ENCODE measurements around the gene NOS3. TPM values are rescaled to one million over a fixed set of nuclear protein-coding genes. Genes with fewer than 3 reads are reported as not detected.

NOS3 gene
- total and polyA plus RNA-seq, 9 of the 15 experiments (the other 6 are each of a cell fraction or from before 2014, with no cell fraction given): 1.1 to 121 (median 23.6) TPM

DNA sequence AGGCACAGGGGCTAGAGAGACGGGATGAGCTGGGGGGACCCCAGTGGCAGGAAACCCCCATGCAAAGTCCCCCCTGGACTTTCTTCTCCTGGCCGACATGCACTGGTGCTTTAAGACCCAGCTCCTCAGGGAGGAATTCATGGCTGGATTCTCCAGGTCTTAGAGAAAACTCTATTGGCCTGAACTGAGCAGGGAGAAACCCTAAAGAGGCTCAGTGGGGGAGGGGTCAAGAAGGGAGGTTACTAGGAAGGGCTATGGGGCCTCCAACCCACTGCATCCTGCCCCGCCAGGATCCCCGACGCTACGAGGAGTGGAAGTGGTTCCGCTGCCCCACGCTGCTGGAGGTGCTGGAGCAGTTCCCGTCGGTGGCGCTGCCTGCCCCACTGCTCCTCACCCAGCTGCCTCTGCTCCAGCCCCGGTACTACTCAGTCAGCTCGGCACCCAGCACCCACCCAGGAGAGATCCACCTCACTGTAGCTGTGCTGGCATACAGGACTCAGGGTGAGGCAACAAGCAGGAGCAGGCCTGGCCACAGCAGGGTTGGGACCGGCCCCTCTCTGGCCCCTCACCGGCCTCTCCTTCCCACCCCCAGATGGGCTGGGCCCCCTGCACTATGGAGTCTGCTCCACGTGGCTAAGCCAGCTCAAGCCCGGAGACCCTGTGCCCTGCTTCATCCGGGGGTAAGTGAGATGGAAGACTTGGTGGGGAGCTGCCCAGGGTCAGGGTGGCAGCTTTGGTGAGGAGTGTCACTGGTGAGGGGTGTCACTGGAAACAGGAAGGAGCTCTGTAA, 19.7 kb downstream of the NOS3 start (continued):
- TF ChIP-seq ZNF143 (CRISPR knock-in tag; IDR thresholded peaks at IDR 0.05): no peak
- TF ChIP-seq SIRT6 (IDR thresholded peaks at IDR 0.05; ENCODE audit: low read depth, low read length): no peak
- no peak for TF ChIP-seq HNRNPK (IDR thresholded peaks at IDR 0.05; ENCODE audit: low read depth, low read length, poor library complexity, severe bottlenecking)
- TF ChIP-seq NR4A1 (CRISPR knock-in tag; IDR thresholded peaks at IDR 0.05): no peak; the same call in 1 of the 2 replicates
- peak; percentile 88 for TF ChIP-seq NR4A1 (tag; IDR thresholded peaks at IDR 0.05)
- TF ChIP-seq ZNF24 (IDR thresholded peaks at IDR 0.05): no peak
- no peak for TF ChIP-seq HOXB6 (CRISPR knock-in tag; IDR thresholded peaks at IDR 0.05; ENCODE audit: borderline replicate concordance)
- TF ChIP-seq MYNN (IDR thresholded peaks at IDR 0.05): peak; percentile 17; the same call in 1 of the 2 replicates
- TF ChIP-seq MYNN (CRISPR knock-in tag; IDR thresholded peaks at IDR 0.05): no peak
- TF ChIP-seq, protein P1, sequence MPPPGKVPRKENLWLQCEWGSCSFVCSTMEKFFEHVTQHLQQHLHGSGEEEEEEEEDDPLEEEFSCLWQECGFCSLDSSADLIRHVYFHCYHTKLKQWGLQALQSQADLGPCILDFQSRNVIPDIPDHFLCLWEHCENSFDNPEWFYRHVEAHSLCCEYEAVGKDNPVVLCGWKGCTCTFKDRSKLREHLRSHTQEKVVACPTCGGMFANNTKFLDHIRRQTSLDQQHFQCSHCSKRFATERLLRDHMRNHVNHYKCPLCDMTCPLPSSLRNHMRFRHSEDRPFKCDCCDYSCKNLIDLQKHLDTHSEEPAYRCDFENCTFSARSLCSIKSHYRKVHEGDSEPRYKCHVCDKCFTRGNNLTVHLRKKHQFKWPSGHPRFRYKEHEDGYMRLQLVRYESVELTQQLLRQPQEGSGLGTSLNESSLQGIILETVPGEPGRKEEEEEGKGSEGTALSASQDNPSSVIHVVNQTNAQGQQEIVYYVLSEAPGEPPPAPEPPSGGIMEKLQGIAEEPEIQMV (tag; conservative IDR thresholded peaks at IDR 0.05; ENCODE audit: low read depth): no peak
- TF ChIP-seq, protein P2, sequence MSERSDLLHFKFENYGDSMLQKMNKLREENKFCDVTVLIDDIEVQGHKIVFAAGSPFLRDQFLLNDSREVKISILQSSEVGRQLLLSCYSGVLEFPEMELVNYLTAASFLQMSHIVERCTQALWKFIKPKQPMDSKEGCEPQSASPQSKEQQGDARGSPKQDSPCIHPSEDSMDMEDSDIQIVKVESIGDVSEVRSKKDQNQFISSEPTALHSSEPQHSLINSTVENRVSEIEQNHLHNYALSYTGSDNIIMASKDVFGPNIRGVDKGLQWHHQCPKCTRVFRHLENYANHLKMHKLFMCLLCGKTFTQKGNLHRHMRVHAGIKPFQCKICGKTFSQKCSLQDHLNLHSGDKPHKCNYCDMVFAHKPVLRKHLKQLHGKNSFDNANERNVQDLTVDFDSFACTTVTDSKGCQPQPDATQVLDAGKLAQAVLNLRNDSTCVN (CRISPR knock-in tag; IDR thresholded peaks at IDR 0.05): no peak
- TF ChIP-seq, protein P3, sequence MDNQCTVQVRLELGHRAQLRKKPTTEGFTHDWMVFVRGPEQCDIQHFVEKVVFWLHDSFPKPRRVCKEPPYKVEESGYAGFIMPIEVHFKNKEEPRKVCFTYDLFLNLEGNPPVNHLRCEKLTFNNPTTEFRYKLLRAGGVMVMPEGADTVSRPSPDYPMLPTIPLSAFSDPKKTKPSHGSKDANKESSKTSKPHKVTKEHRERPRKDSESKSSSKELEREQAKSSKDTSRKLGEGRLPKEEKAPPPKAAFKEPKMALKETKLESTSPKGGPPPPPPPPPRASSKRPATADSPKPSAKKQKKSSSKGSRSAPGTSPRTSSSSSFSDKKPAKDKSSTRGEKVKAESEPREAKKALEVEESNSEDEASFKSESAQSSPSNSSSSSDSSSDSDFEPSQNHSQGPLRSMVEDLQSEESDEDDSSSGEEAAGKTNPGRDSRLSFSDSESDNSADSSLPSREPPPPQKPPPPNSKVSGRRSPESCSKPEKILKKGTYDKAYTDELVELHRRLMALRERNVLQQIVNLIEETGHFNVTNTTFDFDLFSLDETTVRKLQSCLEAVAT (IDR thresholded peaks at IDR 0.05): no peak
- TF ChIP-seq, protein P4, sequence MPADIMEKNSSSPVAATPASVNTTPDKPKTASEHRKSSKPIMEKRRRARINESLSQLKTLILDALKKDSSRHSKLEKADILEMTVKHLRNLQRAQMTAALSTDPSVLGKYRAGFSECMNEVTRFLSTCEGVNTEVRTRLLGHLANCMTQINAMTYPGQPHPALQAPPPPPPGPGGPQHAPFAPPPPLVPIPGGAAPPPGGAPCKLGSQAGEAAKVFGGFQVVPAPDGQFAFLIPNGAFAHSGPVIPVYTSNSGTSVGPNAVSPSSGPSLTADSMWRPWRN (IDR thresholded peaks at IDR 0.05; ENCODE audit: low read depth): no peak
- TF ChIP-seq ZFP1 (CRISPR knock-in tag; IDR thresholded peaks at IDR 0.05): no peak
- TF ChIP-seq SAP30 (IDR thresholded peaks at IDR 0.05; ENCODE audit: borderline replicate concordance, insufficient read depth, low read depth, low read length, poor library complexity, severe bottlenecking): peak; percentile 74
- no peak for TF ChIP-seq RBM22 (IDR thresholded peaks at IDR 0.05; ENCODE audit: low read depth, low read length, poor library complexity, severe bottlenecking)
- TF ChIP-seq ZFPM2 (CRISPR knock-in tag; IDR thresholded peaks at IDR 0.05): 0 out of 2 replicates have a peak, but pooled peaks have one; percentile 59
- no peak for TF ChIP-seq ZNF507 (tag; conservative IDR thresholded peaks at IDR 0.05)
- TF ChIP-seq PTBP1 (IDR thresholded peaks at IDR 0.05; ENCODE audit: low read depth, low read length): no peak
- TF ChIP-seq RBM39 (optimal IDR thresholded peaks at IDR 0.05; ENCODE audit: low read depth, low read length): no peak
- 0 out of 2 replicates have a peak, but pooled peaks have one; percentile 0 for TF ChIP-seq ESRRA (IDR thresholded peaks at IDR 0.05; ENCODE audit: borderline replicate concordance, low read depth)

Data from K562 (cell line).